Colonic mucosa (tissue), 4 donors: Measurements from ENCODE around the gene JAKMIP1. TPM values are rescaled to one million over a fixed set of nuclear protein-coding genes. Genes with fewer than 3 reads are reported as not detected.

Experiments
- DNase-seq: peaks from one replicate; pipeline ENCODE4 v3.0.0-alpha.2; 2020
- H3K27ac ChIP-seq: fragments of 200-600 bp; one replicate; pipeline ENCODE4 v1.8.0; 2021
- H3K27me3 ChIP-seq: fragments of 200-600 bp; one replicate; pipeline ENCODE4 v1.8.0; 2021
- H3K36me3 ChIP-seq: fragments of 200-600 bp; one replicate; pipeline ENCODE4 v1.8.0; 2021
- H3K4me1 ChIP-seq: fragments of 200-600 bp; one replicate; pipeline ENCODE4 v1.8.0; 2021; ENCODE audit warnings: mild to moderate bottlenecking
- H3K4me3 ChIP-seq: fragments of 200-600 bp; one replicate; pipeline ENCODE4 v1.8.0; 2021
- H3K9ac ChIP-seq, 2 donors: one replicate each; pipeline ENCODE4 v1.7.0; 2013; ENCODE audit warnings: control low read depth in 2 of 2, low read depth in 2 of 2, low read length in 2 of 2
- H3K9me3 ChIP-seq: fragments of 200-600 bp; one replicate; pipeline ENCODE4 v1.8.0; 2021
- CTCF ChIP-seq: fragments of 200-600 bp; IDR thresholded peaks from one replicate; pipeline ENCODE4 v1.8.0; 2022; ENCODE audit warnings: antibody characterized with exemption, mild to moderate bottlenecking
- intact Hi-C: fragments of 100-400 bp; cut with DNase I; formaldehyde crosslinking; loops from one replicate; pipeline ENCODE4 v1.14.1; 2022
- total RNA-seq, 2 donors: library from RNA; stranded (reverse); fragmentation: NEBNext Ultra II Directional in 1 of 2; extraction: Animal tissue kit (Norgen Biotek cat#: 25700) in 1 of 2; gene quantifications; one replicate each; pipeline ENCODE4 v1.2.1, GENCODE V29; 2021
- donor health status: healthy.
- donor health status: DM: no; HTN: no; CAD: no.
- donor health status: DM: no; HTN: no; CAD: no.

The JAKMIP1 gene
- total RNA-seq, 2 donors from 2014 or later: 0.19 to 0.42 TPM

- TF ChIP-seq CTCF: no peak
- H3K36me3 ChIP-seq: no peaks in the 10 kb centered on the region
- DNase-seq: no peak
- H3K4me1 ChIP-seq: peaks cover 3% of the 10 kb centered on the region
- no peaks in the 10 kb centered on the region for H3K9me3 ChIP-seq
- no peak overlapping the region for H3K4me3 ChIP-seq
- H3K27ac ChIP-seq: no peak overlapping the region
- H3K27me3 ChIP-seq: peaks cover 18% of the 10 kb centered on the region
- H3K9ac ChIP-seq: no peak overlapping the region
- intact Hi-C loops: no loop called here
Measured at GRCh38 chr4:6195602-6196319, 4.6 kb downstream of the JAKMIP1 start.

- TF ChIP-seq CTCF: no peak
- no peaks in the 10 kb centered on the region for H3K4me1 ChIP-seq
- no peaks in the 10 kb centered on the region for H3K9me3 ChIP-seq
- H3K36me3 ChIP-seq: no peaks in the 10 kb centered on the region
- no peak overlapping the region for H3K4me3 ChIP-seq
- intact Hi-C loops: no loop called here
- H3K27me3 ChIP-seq: peaks cover 13% of the 10 kb centered on the region
- no peak for DNase-seq
- H3K9ac ChIP-seq: no peak overlapping the region
- H3K27ac ChIP-seq: no peak overlapping the region
Measured at GRCh38 chr4:6194458-6195195, 5.7 kb downstream of the JAKMIP1 start.

- DNase-seq: no peak
- TF ChIP-seq CTCF: no peak
- H3K4me1 ChIP-seq: no peaks in the 10 kb centered on the region
- no peak overlapping the region for H3K9ac ChIP-seq
- H3K36me3 ChIP-seq: no peaks in the 10 kb centered on the region
- intact Hi-C loops: no loop called here
- H3K4me3 ChIP-seq: no peak overlapping the region
- H3K27ac ChIP-seq: no peak overlapping the region
- H3K9me3 ChIP-seq: no peaks in the 10 kb centered on the region
- H3K27me3 ChIP-seq: peaks cover under 1% of the 10 kb centered on the region
Measured at GRCh38 chr4:6193399-6193798, 7.0 kb downstream of the JAKMIP1 start.

- H3K4me1 ChIP-seq: no peaks in the 10 kb centered on the region
- TF ChIP-seq CTCF: no peak
- H3K9ac ChIP-seq: no peak overlapping the region
- no peak overlapping the region for H3K4me3 ChIP-seq
- no peaks in the 10 kb centered on the region for H3K36me3 ChIP-seq
- H3K27ac ChIP-seq: no peak overlapping the region
- H3K27me3 ChIP-seq: no peaks in the 10 kb centered on the region
- H3K9me3 ChIP-seq: no peaks in the 10 kb centered on the region
- no peak for DNase-seq
- intact Hi-C loops: no loop called here
Measured at GRCh38 chr4:6192245-6192644, 8.1 kb downstream of the JAKMIP1 start.

GRCh38 chr4:6191448-6192130, 8.8 kb downstream of the JAKMIP1 start:
- Histone ChIP-seq H3K27ac (no peak overlapping the region), H3K9ac (no peak overlapping the region), H3K27me3 (no peaks in the 10 kb centered on the region), H3K9me3 (no peaks in the 10 kb centered on the region), H3K4me3 (no peak overlapping the region), H3K4me1 (no peaks in the 10 kb centered on the region), H3K36me3 (no peaks in the 10 kb centered on the region)
- TF ChIP-seq CTCF: no peak
- intact Hi-C loops: no loop called here
- no peak for DNase-seq
